AG20443 (cell line): ENCODE results near the gene WIPI1.
"Not testable (repeated sequence)": the region's sequence is repeated elsewhere in the genome, so short reads cannot be mapped to it uniquely, and the experiment has no call there.

ENCODE experiments used
- DNase-seq: peaks from one replicate; pipeline ENCODE4 v3.0.0; 2012; ENCODE audit warnings: low spot score, mixed read lengths

WIPI1 gene

GRCh38 chr17:68383443-68384321, 73.6 kb downstream of the WIPI1 start:
- DNase-seq: peak; percentile 73

- no peak for DNase-seq
Measured at GRCh38 chr17:68383120-68383442, 74.2 kb downstream of the WIPI1 start.

- no peak for DNase-seq
Measured at GRCh38 chr17:68382582-68383085, 74.7 kb downstream of the WIPI1 start.

GRCh38 chr17:68381076-68381900, 76.0 kb downstream of the WIPI1 start:
- DNase-seq: peak; percentile 79

- DNase-seq: no peak
Measured at GRCh38 chr17:68379692-68380677, 77.3 kb downstream of the WIPI1 start.

GRCh38 chr17:68379177-68379510, 78.2 kb downstream of the WIPI1 start:
- no peak for DNase-seq

GRCh38 chr17:68378268-68379176, 78.8 kb downstream of the WIPI1 start:
- DNase-seq: peak; percentile 92

- DNase-seq: no peak
Measured at GRCh38 chr17:68377771-68378267, 79.5 kb downstream of the WIPI1 start.

- not testable (repeated sequence) for DNase-seq
Measured at GRCh38 chr17:68376178-68376577, 81.1 kb downstream of the WIPI1 start.

GRCh38 chr17:68375566-68375965, 81.7 kb downstream of the WIPI1 start:
- DNase-seq: no peak
